ENCODE results near the gene HRAS. TPM values are rescaled to one million over a fixed set of nuclear protein-coding genes. Genes with fewer than 3 reads are reported as not detected.

Gene HRAS
- total RNA-seq, 1 donor from 2014 or later = 53.5 TPM

- TF ChIP-seq POLR2A (IDR thresholded peaks at IDR 0.05) (no peak), POLR2AphosphoS5 (IDR thresholded peaks at IDR 0.05; ENCODE audit: insufficient read depth in 1 of 2, low read depth in 1 of 2) (no peak), CTCF (IDR thresholded peaks at IDR 0.05) (no peak)
- peak overlapping the region; percentile 61 to 91 for H3K4me3 ChIP-seq
- H3K36me3 ChIP-seq = peaks cover 0 to 29% of the 10 kb centered on the region in 2 donors
- peaks cover 49% of the 10 kb centered on the region for H3K4me1 ChIP-seq
- H3K27ac ChIP-seq = peak overlapping the region; percentile 90
- intact Hi-C loops (cut with DNase I) = no loop called here
- H3K27me3 ChIP-seq = no peaks in the 10 kb centered on the region
- no peaks in the 10 kb centered on the region for H3K9me3 ChIP-seq
- DNase-seq (ENCODE audit: extremely low spot score in 2 of 2) = no peak
Observed at GRCh38 chr11:533586-534395, 1.6 kb downstream of the HRAS start.

GRCh38 chr11:532986-533585 is 2.3 kb downstream of the HRAS start:
- TF ChIP-seq CTCF (IDR thresholded peaks at IDR 0.05) (no peak), POLR2A (IDR thresholded peaks at IDR 0.05) (no peak), POLR2AphosphoS5 (IDR thresholded peaks at IDR 0.05; ENCODE audit: insufficient read depth in 1 of 2, low read depth in 1 of 2) (no peak)
- Histone ChIP-seq H3K9me3 (no peaks in the 10 kb centered on the region), H3K4me3 (no peak overlapping the region), H3K4me1 (peaks cover 49% of the 10 kb centered on the region), H3K36me3 (peaks cover 0 to 29% of the 10 kb centered on the region in 2 donors), H3K27ac (no peak overlapping the region), H3K27me3 (no peaks in the 10 kb centered on the region)
- DNase-seq (ENCODE audit: extremely low spot score in 2 of 2) = no peak
- intact Hi-C loops (cut with DNase I) = no loop called here

GRCh38 chr11:532527-532985 is 2.8 kb downstream of the HRAS start:
- TF ChIP-seq POLR2AphosphoS5 (IDR thresholded peaks at IDR 0.05; ENCODE audit: insufficient read depth in 1 of 2, low read depth in 1 of 2) = no peak
- no peak for TF ChIP-seq POLR2A (IDR thresholded peaks at IDR 0.05)
- TF ChIP-seq CTCF (IDR thresholded peaks at IDR 0.05) = no peak
- H3K4me1 ChIP-seq = peaks cover 44% of the 10 kb centered on the region
- no peaks in the 10 kb centered on the region for H3K9me3 ChIP-seq
- H3K27me3 ChIP-seq = no peaks in the 10 kb centered on the region
- H3K4me3 ChIP-seq = no peak overlapping the region
- intact Hi-C loops (cut with DNase I) = no loop called here
- H3K27ac ChIP-seq = no peak overlapping the region
- DNase-seq (ENCODE audit: extremely low spot score in 2 of 2) = no peak
- H3K36me3 ChIP-seq = peaks cover 0 to 29% of the 10 kb centered on the region in 2 donors

GRCh38 chr11:531919-532526 is 3.4 kb downstream of the HRAS start:
- DNase-seq (ENCODE audit: extremely low spot score in 2 of 2) = no peak
- intact Hi-C loops (cut with DNase I) = no loop called here
- TF ChIP-seq CTCF (IDR thresholded peaks at IDR 0.05) (no peak), POLR2A (IDR thresholded peaks at IDR 0.05) (no peak), POLR2AphosphoS5 (IDR thresholded peaks at IDR 0.05; ENCODE audit: insufficient read depth in 1 of 2, low read depth in 1 of 2) (no peak)

More at GRCh38 chr11:531919-532526, 3.4 kb downstream of the HRAS start:
- Histone ChIP-seq H3K27ac (no peak overlapping the region), H3K36me3 (peaks cover 0 to 29% of the 10 kb centered on the region in 2 donors), H3K4me3 (no peak overlapping the region), H3K27me3 (no peaks in the 10 kb centered on the region), H3K9me3 (no peaks in the 10 kb centered on the region), H3K4me1 (peaks cover 39% of the 10 kb centered on the region)
